DMS114 treated with DMSO at 0.1 percent for 48 hours (cell line): ENCODE data around the gene CCKAR.
"Not testable (repeated sequence)": the region's sequence is repeated elsewhere in the genome, so short reads cannot be mapped to it uniquely, and the experiment has no call there.

Experiments
- DNase-seq: peaks from one replicate; lab custom pipeline; 2025; ENCODE audit not compliant: unreplicated experiment; lab: John Stamatoyannopoulos, UW

Gene CCKAR, protein sequence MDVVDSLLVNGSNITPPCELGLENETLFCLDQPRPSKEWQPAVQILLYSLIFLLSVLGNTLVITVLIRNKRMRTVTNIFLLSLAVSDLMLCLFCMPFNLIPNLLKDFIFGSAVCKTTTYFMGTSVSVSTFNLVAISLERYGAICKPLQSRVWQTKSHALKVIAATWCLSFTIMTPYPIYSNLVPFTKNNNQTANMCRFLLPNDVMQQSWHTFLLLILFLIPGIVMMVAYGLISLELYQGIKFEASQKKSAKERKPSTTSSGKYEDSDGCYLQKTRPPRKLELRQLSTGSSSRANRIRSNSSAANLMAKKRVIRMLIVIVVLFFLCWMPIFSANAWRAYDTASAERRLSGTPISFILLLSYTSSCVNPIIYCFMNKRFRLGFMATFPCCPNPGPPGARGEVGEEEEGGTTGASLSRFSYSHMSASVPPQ

DNA sequence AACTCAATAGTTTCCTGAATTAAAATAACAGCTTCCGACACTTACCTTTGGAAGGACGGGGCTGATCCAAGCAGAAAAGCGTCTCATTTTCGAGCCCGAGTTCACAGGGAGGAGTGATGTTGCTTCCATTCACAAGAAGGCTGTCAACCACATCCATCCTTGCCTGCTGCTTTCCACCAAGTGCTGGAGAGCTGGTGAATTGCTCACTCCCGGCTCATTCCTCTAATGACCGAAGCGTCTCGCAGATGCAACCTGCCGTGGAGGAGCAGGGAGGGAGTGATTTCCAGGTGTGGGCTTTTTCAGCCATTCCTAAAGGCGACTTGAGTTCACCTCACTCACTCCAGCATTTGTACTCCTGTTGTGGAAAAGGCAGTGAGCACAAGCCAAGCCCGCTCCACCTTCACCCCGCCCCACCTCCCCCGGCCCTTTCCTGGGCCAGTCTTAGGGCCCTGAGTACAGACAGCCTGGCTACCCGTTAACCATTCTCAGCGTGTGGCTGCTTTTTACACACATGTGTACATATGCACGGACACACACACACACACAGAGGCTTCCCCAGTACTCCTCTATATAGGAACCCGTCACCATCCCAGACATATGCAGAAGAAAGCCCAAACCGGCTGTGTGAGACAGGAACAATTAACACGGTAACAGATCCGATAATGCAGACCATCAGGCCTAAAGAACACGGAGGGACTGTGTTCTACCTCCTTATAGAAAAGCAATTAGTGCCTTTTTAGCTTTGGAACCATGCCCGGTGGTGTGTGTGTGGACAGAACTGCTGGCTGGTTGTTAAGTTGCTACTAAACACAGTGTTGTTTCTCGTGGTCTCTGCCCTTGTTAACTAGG, at the start of gene CCKAR:
CCKAR (minus strand) TSS at position 374 of the 849 bp plus-strand sequence; CDS start at position 157, 217 bp downstream.
- no peak for DNase-seq

DNA sequence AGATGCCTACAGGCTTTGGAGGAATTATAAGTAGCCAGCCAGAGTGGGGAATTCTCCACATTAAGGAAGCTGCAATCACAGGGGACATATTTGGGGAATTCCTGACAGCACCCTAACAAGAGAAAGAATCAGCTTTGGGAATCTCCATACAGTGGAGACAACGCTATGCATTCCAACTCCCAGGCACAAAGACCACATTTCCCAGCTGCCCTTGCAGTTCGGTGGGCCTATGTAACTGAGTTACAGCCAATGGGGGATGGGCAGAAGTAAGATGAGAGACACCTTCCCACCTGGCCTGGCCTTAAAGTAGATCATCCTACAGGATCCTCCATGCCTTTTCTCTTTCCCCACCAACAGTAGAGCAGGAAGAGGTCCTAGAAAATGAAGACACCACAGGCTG, 43.4 kb upstream of the CCKAR start:
- DNase-seq = no peak

DNA sequence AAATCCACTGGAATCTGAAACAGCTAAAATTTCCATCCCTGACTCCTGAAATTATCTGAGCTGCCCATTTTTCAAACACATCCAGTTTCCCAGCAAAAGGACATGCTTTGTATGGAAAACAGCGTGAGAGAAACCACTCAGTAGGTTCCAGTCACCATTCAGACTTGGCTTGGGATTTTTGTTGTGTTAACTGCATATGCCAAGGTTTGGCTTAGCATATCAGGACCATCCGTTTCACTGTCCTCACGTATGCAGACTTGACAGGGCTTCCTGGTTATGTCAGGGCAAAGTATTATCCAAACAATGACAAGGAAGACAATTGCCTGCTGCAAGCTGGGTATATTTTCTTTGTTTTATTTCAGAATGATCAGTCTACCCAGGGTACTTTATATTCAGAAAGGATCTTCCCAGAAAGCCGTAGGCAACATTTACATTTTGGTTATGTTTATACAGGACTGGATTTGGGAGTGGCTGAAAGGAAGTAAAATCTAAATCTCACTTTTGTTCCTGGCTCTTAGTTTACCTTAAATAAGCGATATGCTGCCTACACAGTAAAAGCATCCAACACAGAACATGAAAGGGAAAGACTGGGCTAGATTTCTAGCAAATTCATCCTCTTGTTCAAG, 41.3 kb upstream of the CCKAR start:
- DNase-seq = no peak

DNA sequence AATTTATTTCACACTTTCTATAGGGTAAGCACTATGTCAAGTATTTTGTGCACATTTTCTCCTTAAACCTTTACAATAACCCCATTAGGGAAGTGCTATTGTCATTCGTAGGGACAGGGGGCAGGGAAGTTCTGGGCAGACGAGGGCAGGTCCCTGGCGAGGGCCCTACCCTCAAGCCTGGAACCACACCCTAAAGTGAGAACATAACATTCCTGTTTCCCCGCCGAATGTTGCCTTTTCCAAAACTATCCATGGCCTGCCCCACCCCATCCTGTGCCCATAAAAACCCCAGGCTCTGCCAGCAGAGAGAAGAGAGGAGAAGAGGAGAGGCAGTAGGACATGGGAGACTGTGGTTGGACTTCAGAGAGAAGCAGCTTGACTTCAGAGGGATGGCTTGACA, 39.8 kb upstream of the CCKAR start:
- DNase-seq = no peak

DNA sequence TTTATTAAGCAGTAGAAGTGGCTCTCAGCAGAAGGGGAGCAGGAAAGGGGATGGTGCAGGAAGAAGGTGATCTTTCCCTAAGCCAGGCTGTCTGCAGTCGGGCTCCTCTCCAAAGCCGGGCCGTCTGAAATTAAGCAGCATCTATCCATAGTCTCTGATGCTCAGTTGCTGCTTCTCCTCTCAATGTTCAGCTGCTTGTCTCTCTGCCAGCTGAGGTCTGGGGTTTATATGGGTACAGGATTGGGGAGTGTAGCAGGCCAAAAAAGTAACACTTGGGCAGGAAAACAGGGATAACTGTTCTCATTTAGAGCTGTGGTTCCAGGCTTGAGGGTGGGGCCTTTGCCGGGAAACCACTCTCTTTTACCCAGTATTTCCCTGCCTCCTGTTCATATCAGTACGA, 39.2 kb upstream of the CCKAR start:
- no peak for DNase-seq

DNA sequence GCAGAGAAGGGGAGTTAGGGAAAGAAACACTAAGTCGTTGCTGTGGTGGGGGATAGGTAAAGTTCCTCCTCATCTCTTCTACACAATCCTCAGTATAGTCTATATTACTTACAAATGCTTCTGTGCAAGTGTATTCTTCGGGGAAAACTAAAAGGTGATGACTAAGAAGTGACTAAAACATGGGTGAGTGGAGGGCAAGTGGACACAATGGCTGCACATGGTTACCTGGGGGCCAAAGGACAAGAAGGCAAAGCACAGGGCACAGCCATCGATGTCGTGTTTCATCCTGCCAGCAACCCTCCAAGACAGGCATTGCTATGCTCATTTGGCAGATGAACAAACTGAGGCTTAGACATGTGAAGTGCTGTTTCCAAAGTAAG, 35.5 kb upstream of the CCKAR start:
- no peak for DNase-seq

DNA sequence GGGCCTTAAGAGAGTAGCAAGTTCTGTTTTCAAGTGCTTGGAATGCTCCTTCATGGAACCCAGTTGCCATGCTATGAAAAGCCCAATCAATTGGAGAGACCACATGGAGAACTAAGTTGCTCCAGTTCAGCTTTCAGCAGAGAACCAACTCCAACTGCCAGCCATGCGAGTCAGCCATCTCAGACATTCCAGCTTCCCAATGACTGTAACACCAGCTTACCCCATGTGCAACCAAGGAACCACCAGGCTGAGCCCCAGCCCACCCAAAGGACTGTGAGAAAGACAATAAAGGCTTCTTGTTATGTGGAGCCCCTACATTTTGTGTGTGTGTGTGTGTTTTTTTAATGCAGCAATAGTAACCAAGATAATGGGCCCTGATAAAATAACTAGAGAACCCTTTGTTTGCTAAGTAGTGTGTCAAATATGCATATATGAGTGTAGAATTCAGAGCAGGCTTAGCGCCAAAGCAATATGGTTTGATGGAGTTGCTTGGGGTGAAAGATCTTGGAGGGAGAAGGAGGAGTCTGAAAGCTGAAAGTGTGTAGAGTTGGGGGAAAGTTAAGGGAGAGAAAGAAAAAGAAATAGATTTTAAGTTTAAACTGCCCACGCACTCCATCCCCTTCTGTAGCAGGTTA, 35.0 kb upstream of the CCKAR start:
- no peak for DNase-seq

DNA sequence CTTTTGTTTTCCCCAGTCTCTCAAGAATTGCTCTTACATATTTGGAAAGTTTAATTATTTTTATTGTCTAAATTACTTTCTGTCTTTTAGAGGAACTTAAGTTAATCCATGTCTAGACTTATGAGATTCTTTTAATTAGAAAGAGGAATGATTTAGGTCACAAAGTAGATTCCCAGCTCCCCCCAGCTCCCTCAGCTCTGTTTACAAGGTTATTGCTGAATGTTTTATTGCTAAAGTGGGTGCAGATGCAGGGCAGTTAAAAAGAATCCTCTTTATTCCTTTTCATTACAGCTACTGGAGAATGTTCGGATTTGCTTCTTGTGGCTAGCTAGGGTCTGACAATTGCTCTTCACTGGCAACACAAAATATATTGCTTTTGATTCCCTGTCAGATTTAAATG, 33.7 kb upstream of the CCKAR start:
- DNase-seq = no peak

DNA sequence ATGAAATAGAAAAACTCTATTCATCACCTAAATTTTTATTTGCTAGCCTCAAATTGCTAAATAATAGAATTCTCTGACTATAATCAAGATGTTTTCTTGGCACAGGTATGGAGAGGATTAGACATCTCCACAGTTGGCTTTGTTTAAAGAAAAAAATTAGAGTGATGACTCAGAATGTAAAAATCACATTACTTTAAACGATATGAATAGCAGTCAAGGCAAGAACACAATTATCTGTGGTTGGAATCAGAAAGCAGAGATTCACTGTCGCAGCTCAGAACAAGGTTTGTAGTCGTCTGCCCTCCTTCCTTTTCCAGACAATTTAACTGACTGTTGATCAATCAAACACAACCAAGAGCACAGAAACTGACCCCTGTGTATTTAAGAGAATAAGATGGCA, 32.2 kb upstream of the CCKAR start:
- no peak for DNase-seq

DNA sequence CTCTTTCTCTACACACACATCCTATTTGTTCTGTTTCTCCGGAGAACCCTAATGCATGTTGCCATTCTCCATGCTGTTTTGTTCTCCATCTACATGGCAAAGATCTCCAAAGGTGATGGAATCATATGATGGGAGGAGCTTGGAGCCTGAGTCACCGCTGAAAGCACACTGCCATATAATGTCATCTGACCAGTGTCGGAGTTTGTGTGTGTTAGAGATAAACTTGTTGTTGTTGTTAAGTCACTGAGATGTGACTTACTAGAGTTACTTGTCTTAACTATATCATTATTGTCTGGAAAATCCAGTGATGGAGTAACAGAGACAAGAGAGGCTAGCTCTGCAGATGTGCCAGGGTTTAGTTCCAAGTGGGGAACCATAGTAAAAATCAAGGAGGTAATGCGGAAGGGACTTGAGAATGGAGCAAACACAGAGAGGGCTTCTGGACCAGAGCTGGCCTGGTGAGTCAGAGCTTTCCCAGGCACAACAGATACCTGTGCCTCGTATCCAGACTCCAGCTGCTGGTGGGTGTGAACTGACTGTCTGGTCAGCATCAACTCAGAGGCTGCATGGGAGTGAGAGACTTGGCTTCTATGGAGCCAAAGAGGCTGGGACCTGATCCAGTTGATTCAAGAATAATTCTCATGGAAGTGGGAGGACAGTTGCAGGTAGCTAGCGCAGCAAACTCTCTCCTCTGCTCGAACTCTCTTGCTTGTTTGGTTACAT, 30.6 kb upstream of the CCKAR start:
- DNase-seq = no peak

DNA sequence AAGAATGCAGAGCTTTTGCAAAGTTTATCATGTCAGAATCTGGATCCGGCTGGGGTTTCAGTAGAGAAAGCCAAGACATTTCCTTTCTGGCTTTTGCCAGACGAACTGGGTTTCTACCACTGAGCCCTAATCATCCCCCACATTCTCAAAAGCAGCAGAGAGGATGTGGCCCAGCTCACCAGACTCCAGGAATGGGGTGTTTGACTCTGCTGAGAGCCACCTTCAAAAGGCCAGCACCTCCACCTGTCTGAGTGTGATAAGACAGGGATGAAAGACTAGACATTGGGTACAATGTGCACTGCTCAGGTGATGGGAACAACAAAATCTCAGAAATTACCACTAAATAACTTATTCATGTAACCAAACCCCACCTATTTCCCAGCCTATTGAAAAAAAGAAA, 25.7 kb upstream of the CCKAR start:
- no peak for DNase-seq

DNA sequence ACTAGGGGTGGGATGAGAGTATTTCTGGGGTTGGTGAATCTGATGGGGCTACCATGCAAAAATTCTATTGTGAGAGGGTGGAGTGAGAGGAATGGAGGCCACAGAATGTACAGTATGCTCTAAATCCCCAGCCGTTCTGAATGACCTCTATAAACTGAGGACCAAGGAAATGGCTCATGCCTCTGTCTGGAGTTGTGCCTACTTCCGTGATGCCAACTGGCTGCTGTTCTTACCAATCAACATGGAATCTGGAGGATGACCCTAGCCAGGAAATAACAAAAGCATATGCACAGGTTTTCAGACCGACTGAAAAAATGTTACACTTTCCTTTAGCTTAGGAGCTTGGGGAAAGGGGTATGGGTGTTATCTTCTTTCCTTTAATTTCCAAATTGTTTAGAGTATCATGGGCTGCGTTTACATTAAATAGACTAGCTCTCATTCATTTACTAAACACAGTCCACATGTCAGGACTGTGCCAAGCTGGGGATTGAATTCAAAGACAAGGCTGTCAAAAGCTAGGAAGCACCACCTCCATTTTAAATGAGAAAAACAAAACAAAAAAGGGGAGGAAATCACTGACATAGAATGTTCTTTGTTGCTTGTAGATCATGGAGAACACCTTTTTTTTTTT, 20.2 kb upstream of the CCKAR start:
- no peak for DNase-seq

DNA sequence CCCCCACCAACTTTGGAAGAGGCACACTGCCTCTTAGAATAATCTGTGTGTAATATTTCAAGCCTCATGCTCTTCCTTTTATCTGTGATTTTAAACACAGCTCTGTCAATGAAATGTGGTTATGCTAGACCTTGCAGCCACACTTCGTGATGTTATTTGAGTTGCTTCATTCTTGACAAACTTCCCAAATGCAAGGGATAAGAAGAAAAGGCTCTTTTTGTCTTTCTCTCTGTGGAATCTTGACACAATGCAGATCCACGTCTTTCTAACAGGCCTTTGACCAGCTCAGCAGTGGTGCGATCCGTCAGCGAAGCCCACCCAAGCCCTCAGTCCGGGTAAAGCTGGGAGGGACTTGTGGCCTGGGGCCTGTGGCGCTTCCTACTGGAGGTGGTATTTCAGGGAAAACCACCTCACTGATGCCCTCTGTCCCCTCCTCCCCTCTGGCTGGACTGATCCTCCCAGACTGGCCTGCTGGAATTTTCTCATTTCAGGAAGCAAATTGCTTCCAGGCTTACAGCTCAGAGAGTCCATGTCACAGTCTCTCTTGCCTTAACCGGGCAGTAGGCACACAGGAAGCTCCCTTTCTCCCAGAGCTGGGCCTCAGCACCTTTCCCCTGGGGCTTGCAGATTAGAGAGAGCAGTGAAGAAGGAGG, 19.5 kb upstream of the CCKAR start:
- no peak for DNase-seq

DNA sequence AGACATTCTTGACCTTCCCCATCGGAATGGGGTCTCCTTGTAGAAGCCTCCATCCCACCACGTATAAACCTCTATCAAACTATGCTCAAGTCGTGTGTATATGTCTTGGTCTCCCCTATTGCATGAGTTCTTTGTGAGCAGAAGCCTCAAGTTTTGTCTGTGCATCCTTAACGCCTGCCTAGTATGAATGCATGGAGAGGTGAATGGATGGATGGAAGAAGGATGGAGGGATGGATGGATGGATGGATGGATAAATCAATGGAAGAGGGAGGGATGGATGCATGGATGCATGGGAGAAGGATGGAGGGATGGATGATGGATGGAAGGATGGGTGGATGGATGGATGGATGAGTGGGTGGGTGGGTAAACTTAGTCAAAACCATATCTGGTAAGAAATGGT, 17.0 kb upstream of the CCKAR start:
- no peak for DNase-seq

DNA sequence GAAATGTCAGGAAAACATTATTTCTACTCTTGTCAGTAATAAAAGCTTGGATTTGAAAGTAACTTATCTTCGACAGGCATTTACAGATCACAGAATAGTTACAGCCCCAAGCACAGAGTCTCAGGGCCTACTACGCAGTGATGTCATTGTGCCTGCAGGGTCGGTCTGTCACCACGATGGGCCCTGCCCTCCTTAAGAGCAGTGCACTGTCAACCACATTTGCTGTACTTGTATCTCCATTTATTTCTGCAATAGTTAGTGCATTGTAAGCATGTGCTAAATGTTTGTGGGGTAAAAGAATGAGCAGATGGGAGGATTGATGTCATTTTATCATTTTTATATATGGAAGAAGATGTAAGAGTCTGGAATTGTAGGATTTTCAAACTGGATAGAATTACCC, 13.6 kb upstream of the CCKAR start:
- no peak for DNase-seq

DNA sequence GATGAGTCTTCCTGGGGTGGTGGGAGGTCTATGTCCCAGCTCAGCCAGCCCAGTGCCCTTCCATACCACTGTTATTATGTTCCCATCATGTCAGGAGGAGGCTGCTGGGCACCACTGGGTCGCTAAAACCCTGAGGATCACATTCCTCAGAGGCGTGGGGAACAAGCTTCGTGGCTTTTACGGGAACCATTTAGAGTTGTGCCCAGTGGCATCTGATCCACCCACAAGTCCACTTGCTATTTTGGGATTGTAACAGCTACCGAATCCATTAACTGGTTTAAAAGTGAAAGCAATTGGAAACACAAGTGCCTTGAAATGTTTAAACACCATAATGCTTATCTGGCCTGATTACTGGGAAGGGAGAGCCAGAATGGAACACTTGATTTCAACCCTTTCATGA, 13.1 kb upstream of the CCKAR start:
- no peak for DNase-seq

DNA sequence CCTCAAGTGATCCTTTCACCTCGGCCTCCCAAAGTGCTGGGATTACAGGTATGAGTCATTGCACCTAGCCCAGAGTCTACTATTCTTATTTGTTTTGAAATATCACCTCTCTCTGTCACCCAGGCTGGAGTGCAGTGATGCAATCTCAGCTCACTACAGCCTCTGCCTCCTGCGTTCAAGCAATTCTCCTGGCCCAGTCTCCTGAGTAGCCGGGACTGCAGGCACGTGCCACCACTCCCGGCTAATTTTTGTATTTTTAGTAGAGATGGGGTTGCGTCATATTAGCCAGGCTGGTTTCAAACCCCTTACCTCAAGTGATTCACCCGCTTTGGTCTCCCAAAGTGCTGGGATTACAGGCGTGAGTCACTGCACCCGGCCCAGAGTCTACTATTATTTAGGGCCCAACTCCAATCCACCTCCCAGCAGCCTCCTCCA, 10.3 kb upstream of the CCKAR start:
- not testable (repeated sequence) for DNase-seq

DNA sequence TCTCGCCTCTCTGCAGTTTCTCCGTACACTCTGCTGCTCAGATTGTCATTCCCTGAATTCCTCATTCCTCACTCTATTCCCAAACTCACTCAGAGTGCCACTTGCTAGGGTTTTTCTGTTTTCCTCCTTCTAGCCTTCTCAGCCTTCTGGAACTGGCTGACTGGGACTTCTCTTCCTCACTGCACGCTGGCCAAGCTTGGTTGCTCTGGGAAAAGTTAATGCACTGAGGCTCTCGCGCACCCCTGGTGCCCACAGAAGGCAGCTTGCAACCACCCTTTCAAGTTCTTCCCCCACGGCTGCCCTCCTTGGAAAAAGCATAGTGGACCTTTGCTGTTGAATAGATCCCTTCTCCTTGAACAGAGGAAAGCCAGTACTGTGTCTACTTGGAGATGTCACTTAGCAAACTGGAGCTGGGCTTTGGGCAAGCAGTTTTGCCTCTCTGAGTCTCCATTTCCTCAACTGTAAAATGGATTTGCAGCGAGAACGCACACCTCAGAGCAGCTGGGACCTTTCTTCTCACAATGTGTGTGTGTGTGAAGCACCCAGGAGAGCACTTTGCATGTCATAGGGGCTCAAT, 6.0 kb upstream of the CCKAR start:
- peak; percentile 5 for DNase-seq

DNA sequence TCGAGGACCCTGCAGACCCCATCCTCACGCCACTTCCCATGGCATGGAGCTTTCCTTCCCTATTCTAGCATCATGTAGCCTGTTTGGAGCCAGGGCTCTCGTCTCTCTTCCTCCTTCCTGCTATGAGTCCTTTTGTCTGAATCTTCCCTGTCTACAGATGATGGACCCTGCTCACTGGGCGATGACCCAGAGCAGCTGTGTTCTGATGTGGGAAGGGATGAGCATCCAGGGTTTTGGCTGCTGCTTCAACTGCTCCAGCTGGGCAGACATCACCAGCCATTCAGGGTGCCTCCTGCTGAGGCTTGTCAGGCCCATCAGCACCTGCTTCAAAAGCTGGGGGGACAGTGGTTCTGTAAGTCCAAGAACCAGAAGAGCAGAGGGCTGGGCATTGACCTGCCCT, 3.2 kb upstream of the CCKAR start:
- no peak for DNase-seq
